NCI-H460 (cell line): ENCODE data around the gene NR3C2. TPM values are rescaled to one million over a fixed set of nuclear protein-coding genes. Genes with fewer than 3 reads are reported as not detected.

Source experiments
- DNase-seq: peaks from one replicate; pipeline ENCODE4 v3.0.0-alpha.2; 2016; ENCODE audit warnings: low read depth; ENCODE audit errors: extremely low read depth
- total RNA-seq: library from RNA; depleted of rRNA; stranded (reverse); fragments of >200 nt; shearing (Covaris generic); gene quantifications from 2 replicates; pipeline ENCODE4 v1.2.3, GENCODE V29; 2014

NR3C2 gene
- total RNA-seq, 1 experiment from 2014 or later, result 0.15 TPM

DNA sequence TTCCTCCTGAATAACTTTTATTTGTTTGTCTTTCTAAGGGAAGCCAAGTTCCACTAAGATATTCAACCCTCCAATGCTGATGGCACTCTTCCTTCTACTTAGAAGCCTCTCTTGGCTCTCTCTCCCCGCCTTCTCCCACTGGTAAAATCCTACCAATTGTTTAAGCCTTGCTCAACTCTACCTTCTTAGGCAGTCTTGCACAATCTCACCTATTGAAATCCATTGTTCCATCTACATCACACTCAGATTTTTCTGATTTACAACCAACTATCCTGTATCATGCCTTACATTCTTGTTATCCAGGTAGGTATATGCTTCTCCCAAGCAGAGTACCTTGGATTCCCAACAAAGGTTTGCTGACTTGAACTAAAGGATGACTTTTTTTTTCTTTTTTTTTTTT lies 69.1 kb downstream of the NR3C2 start:
- no peak for DNase-seq

GRCh38 chr4:148369919-148370318 lies 72.3 kb downstream of the NR3C2 start:
- DNase-seq, result no peak

DNA sequence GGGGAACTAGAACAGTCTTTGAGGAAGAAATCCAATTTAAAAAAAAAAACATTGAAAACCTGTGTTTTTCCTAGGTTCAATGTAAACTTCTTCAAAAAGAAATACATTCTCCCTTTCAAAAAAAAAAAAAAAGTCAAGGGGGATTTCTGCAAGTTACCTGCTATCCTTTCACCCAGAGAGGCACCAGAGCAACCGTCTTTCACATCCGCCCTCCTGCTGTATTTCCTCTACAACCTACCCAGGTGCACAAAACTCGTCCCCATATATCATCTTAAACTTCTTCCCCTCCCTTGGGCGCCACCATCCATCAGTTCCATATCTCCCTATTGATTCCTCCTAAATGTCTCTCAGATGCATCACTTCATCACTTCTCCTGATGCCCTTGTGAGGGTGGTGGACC lies 74.5 kb downstream of the NR3C2 start:
- DNase-seq, result no peak

DNA sequence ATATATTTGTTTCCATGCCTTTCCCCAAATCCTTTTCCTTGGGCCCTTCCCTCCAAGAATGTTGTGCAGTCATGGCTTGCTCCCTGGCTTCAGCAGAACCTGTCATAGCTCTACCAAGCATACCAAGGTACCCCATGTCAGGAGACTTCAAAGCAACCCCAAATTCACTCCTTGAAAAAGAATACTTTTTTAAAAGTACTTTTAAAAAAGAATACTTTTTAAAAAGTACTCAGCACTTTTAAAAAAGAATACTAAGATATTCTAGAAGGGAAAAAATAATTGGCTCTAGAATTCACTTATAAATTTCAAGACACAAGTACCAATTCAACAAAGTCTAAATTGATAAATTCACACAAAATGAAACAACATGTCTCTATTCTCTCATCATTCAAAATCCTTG lies 76.0 kb downstream of the NR3C2 start:
- DNase-seq, result no peak

GRCh38 chr4:148364525-148364924 lies 77.7 kb downstream of the NR3C2 start:
- no peak for DNase-seq

GRCh38 chr4:148359769-148360168 lies 82.4 kb downstream of the NR3C2 start:
- DNase-seq, result no peak

DNA sequence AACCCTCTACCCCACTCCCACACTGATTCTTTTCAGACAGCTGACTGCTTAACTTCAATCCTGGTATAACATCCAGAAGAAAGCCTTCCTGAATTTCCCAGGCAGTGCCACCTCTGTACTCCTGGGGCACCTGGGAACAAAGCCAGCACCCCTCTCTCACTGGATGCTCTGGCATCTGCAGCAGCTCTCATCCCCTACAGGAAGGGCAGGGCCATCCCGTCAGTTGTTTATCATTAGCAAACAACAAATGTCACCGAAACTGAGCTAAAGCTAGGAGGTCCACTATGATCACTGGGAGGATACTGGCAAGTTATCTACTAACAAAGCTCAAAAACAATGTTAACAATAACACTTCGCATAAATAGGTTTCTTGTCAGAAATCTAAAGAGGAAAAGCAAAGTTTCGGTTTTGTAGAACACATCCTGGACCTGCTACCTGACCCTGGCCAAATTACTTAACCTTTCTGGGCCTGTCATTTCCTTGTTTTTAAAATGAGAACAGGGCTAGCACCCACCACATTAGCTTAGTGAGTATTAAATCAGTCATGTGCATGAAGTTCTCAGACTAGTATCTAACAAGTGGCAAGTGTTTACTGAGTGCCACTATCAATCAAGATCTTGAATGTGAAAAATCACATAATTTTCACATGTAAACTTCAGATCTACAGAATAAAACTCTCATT lies 86.6 kb downstream of the NR3C2 start:
- no peak for DNase-seq

DNA sequence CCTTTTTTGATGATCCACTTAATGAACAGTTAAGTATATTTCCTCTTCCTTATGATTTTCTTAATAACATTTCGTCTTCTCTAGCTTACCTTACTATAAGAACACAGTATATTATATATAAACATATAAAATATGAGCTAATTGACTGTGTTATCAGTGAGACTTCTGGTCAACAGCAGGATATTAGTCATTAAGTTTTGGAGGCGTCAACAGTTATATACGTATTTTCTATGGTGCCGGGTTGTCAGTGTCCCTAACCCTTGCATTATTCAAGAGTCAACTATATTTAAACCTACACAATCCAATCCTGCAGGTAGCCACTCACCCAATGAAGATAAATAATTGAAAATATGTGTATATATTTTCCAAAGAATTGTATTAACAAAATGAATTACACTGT lies 88.0 kb downstream of the NR3C2 start:
- no peak for DNase-seq

GRCh38 chr4:148353571-148353970 lies 88.6 kb downstream of the NR3C2 start:
- DNase-seq, result no peak

GRCh38 chr4:148349153-148349552 lies 93.1 kb downstream of the NR3C2 start:
- no peak for DNase-seq

DNA sequence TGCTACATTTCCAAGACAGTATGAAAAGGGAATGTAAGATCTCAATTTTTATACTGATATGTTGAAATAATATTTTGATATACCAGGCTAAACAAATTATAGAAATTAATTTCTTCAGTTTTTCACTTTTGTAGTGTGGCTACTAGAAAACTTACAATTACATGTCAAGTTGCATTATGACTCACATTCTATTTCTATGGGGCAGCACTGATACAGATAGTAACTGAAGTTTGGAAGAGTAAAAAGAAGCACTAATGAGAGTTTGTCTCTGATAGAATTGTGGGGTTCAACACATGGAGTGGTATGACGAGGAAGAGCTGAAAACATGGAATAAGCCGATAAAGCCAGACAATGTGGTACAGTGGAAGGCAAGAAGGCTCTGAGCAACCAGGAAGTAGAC lies 95.6 kb downstream of the NR3C2 start:
- DNase-seq, result no peak

- DNase-seq, result no peak
These were observed 96.7 kb downstream of the NR3C2 start for GRCh38 chr4:148345509-148345908.

GRCh38 chr4:148344941-148345340 lies 97.3 kb downstream of the NR3C2 start:
- DNase-seq, result no peak

GRCh38 chr4:148344352-148344751 lies 97.9 kb downstream of the NR3C2 start:
- DNase-seq, result no peak

DNA sequence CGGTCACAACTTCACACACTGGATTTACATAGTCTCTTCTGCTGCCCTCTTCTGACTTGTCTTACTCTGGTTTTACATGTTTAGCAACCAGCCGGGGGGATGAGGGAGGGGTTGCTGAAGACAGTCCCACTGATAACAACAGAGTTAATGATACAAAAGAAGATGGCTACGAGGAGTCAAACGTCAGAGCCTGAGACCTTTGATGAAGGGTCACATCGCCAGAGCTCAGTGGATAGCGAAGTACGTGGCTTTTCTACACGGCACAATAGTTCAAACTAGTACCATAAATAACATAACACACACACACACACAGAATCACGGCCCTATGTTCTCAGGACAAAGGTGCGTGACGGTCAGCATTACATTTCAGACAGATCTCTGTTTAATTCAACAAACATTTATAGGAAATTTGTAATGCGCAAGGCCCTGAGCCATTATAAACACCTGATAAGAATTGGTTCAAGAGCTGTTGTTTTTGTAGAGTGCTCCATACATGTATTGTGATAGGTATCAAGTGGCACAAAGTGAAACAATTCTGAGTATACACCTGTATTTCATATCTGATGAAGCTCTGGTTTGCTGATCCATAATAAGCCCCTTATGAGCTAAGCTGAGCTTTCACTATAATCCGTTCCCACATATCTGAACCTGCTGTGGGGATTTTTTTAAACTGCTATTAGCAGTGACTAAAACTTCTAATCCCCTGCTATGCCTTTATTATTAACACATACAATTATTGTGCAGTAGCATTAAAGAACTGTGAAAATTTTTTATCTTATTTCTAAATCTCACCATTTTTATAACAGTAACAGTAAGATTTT lies 100.0 kb downstream of the NR3C2 start:
- DNase-seq, result no peak

GRCh38 chr4:148335133-148335532 lies 107.1 kb downstream of the NR3C2 start:
- DNase-seq, result no peak

GRCh38 chr4:148333265-148333664 lies 108.9 kb downstream of the NR3C2 start:
- DNase-seq, result no peak

- no peak for DNase-seq
These were observed 109.7 kb downstream of the NR3C2 start for GRCh38 chr4:148332486-148332885.

DNA sequence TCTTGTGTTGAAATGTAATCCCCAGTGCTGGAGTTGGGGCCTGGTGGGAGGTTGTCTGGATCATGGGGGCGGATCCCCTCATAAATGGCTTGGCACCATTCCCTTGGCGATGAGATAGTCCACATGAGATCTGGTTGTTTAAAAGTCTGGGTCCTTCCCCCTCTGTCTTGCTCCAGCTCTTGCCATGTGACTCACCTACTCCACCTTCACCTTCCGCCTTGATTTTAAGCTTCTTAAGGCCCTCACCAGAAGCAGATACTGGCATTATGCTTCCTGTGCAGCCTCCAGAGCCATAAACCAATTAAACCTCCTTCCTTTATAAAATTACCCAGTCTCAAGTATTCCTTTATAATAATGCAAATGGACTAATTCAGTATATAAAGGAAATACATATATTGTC lies 111.5 kb downstream of the NR3C2 start:
- no peak for DNase-seq

GRCh38 chr4:148330161-148330560 lies 112.1 kb downstream of the NR3C2 start:
- DNase-seq, result no peak

DNA sequence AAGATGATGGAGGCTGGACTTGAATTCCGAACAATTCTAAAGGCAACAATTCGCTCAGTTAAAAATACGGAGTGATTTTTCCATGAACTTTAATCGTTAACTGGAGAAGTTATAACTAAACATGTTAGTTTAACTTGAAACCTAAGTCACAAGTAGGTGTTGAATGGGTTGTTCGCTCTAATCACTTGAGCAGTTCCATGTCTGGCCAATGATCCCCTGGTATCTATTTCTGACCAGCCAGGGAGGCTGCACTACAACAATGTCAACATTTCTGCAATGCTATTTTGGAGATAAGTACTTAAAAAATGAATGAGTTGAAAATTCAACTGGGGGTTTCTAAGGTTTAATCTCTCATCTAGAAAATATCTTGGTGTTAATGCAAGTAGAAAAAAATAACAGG lies 112.5 kb downstream of the NR3C2 start:
- no peak for DNase-seq

- no peak for DNase-seq
These were observed 114.5 kb downstream of the NR3C2 start for GRCh38 chr4:148327683-148328082.
